GM18517 (cell line): ENCODE measurements around the gene MCRS1.

Experiments used
- ATAC-seq: cut with Tn5 transposase; IDR thresholded peaks from one replicate; pipeline ENCODE4 v1.9.1; 2021; ENCODE audit warnings: mild to moderate bottlenecking, moderate library complexity; ENCODE audit not compliant: unreplicated experiment

The MCRS1 gene

GRCh38 chr12:49556391-49557186, 11.4 kb downstream of the MCRS1 start:
- no peak for ATAC-seq

GRCh38 chr12:49555631-49556390, 12.1 kb downstream of the MCRS1 start:
- no peak for ATAC-seq

- ATAC-seq = no peak
Observed at GRCh38 chr12:49554266-49554665, 13.7 kb downstream of the MCRS1 start.

- no peak for ATAC-seq
Observed at GRCh38 chr12:49553512-49554088, 14.3 kb downstream of the MCRS1 start.

- ATAC-seq = no peak
Observed at GRCh38 chr12:49552899-49553298, 15.0 kb downstream of the MCRS1 start.

GRCh38 chr12:49552425-49552824, 15.5 kb downstream of the MCRS1 start:
- ATAC-seq = no peak

- ATAC-seq = no peak
Observed at GRCh38 chr12:49552014-49552413, 15.9 kb downstream of the MCRS1 start.

- ATAC-seq = no peak
Observed at GRCh38 chr12:49550693-49551252, 17.2 kb downstream of the MCRS1 start.

- ATAC-seq = no peak
Observed at GRCh38 chr12:49549735-49550692, 17.9 kb downstream of the MCRS1 start.

- ATAC-seq = no peak
Observed at GRCh38 chr12:49548822-49549648, 18.9 kb downstream of the MCRS1 start.

GRCh38 chr12:49548481-49548821, 19.5 kb downstream of the MCRS1 start:
- no peak for ATAC-seq

- no peak for ATAC-seq
Observed at GRCh38 chr12:49547090-49547690, 20.8 kb downstream of the MCRS1 start.

GRCh38 chr12:49546481-49546880, 21.5 kb downstream of the MCRS1 start:
- no peak for ATAC-seq

GRCh38 chr12:49545815-49546214, 22.1 kb downstream of the MCRS1 start:
- ATAC-seq = no peak

- no peak for ATAC-seq
Observed at GRCh38 chr12:49543914-49544815, 23.8 kb downstream of the MCRS1 start.

GRCh38 chr12:49543221-49543913, 24.6 kb downstream of the MCRS1 start:
- no peak for ATAC-seq

- ATAC-seq = no peak
Observed at GRCh38 chr12:49542592-49543160, 25.3 kb downstream of the MCRS1 start.
